GM19467 (cell line): ENCODE measurements around the gene CCDC197.

Experiments
- ATAC-seq: cut with Tn5 transposase; IDR thresholded peaks from one replicate; pipeline ENCODE4 v1.9.1; 2021; ENCODE audit warnings: mild to moderate bottlenecking, moderate library complexity; ENCODE audit not compliant: unreplicated experiment

Gene CCDC197

DNA sequence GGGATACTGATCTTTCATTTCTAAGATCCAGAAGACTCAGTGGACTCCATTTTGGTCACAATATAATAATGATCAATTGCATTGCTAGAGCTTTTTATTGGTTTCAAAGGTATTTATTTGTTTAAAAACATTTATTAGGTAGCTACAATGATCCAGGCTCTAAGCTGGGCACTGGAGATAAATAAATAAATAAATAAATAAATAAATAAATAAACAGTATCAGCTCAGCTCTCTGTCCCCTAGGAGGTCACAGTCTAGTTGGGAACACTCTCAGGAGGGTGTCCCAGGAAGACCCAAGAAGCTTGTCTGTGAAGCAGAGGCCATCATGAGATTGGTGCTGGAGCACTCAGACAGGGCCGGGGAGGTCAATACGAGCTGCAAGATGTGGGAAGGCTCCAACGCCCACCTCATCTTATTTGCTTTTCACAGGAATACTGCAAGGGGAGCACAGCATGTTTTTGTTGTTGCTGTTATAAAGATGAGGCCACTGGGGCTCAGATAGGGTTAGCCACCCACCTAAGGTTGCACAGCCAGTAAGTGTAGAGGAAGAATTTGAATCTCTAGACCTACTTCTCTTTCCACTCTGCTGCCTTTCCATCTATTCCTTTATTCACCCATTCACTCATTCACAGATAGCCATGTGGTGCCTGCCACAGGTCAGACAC is 36.2 kb upstream of the CCDC197 start:
- ATAC-seq: no peak

DNA sequence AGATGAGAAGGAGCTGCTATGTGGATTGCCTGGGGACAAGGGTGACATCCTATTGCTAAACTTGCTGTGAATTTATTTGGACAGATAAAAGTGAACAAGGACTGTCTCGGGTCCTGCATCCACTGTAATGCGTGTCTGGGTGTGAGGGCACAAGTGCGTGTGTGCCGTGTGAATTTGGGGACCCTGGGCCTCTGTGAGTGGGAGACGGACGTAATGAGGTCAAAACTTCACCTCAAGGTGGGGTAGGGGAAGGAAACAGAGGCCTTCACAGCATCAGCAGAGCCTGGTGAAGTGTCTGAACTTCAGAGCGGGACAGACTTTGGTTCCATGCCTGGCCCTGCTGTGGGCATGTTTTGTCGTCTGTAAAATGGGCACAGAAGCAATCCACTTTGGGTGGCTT is 35.5 kb upstream of the CCDC197 start:
- no peak for ATAC-seq

DNA sequence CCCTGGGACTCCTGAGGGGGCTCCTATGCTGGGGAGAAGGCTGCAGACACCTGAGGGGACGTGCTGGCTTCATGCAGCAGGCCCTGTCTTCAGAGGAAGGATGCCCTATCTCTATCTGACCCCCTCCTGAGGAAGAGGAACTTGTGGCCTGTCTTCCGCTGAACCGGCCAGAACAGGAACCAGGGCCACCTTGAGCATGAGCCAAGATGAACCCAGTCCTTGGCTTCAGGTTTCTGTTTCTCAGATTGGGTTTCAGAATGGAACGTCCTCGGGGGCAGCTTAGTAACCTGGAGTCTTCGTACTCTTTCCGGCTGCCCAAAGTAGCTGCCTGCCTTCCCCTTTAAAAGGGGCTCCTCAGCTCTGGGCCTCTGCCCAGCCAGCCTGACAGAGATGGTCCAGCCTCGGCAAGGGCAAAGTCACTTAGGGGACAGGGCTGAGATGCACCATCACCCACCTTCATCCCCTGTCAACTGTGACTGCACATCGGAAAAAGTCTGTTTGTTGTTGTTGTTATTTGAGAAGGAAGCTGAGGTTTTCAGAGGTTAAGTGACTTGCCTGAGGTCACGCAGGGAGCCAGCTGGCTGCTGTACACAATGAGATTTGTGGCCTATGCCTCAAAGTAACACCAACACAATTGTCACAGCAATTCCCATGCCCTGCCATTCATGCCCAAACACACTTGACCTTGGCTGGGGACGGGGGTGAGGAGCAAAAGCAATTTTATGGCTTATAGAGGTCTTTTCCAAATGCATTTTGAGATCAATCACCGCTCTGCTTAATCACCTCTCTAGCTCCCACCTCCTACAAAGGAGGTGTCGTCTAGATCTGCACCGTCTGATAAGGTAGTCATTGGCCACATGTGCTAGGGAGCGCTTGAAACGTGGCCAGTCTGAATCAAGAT is 34.1 kb upstream of the CCDC197 start:
- peak; percentile 52 for ATAC-seq

DNA sequence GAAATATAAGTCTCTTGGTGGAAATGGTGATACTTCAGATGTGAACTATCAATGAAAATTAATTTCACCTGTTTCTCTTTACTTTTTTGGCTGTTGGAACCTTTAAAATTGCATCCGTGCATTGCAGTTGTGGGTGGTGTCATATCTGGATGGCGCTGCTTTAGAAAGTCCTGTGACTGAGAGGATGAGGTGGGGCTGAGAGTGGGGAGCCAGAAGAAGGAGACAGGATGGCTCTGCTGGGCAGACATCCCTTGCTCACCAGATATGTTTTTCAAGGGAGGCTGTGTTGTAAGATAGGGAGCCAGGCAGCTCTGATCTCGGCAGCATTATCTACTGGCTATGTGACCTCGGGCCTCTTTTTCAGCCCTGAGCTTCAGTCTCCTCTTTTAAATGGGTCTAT is 33.4 kb upstream of the CCDC197 start:
- no peak for ATAC-seq

DNA sequence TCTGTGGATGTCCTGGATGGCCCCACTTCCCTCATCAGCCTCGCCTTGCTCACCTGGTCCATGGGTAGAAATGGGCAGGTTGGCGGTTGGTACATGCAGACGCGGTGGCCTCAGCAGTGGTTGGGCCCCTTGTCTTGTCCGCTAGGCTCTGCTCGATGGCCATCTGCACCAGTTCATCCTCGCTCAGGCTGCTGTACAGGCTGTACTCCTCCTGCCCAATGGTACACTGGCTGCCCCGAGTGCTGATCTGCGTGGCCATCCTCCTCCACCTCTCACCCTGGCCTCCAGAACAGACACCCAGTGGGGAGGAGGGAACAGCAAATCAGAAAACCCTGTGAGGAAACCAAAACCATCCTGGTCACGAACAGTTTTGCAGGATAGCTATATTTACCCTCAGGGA is 32.8 kb upstream of the CCDC197 start:
- ATAC-seq: no peak

DNA sequence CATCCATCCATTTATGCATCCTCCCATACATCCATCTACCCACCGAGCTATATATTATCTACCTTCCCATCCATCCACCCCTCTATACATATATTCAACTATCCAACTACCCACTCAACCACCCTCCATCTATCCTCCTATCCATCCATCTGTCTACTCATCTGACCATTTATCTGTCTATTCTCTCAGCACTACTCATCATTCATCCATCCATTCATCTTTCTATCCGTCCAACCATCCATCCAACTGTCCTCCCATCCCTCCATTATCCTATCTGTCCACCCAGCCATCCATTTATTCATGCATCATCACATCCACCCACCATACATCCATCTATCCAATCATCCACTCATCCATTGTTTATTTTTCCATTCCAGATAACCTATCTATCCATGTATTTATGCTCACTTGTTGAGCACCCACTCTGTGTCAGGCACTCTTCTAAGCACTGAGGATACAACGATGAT is 32.2 kb upstream of the CCDC197 start:
- no peak for ATAC-seq

DNA sequence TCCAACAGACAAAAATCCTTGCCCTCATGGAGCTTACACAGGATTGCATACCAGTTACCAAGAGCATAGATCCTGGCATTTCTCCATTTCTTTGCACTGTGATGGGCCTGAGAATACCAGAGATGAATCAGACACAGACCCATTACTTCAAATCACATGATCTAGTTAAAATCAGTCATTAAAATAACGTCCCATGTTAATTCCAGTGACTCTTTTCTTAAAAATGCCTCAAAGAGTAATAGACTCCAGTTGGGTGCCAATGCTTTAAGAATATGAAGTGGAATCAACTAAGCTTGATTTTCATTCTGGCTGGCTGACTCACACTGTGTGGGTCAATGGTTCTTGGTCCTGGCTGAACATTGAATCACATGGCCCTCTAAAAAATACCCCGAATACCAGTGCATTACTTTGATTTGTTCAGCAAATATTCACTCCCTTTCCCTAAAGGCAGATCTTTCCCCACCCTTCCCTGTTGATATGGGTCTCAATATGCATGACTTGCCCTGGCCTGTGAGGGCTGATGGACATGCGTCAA is 31.7 kb upstream of the CCDC197 start:
- no peak for ATAC-seq

DNA sequence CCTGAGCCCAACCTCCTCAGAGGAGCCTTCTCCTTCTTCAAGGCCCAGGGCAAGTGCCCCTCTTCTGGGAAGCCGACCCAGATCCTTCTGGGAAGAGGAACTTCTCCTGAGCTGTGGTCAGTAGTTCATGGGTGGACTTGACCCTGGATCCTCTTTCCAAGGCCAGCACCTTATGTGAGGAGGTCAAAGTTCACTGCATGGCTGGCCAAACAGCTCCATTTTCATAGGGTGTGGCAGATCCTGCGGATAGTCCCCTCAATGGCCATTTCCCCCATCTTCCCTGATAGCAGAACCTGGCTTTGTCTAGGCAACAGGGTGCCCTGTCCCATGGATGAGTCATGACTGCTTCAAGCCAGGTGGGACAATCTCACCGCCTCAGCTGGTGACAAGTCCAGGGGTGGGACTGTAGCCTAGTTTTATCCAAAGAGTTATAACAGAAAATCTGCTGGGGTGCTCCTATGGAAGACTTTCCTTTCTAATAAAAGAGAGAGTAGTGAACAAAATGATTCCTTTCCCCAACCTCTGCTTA is 31.1 kb upstream of the CCDC197 start:
- no peak for ATAC-seq

DNA sequence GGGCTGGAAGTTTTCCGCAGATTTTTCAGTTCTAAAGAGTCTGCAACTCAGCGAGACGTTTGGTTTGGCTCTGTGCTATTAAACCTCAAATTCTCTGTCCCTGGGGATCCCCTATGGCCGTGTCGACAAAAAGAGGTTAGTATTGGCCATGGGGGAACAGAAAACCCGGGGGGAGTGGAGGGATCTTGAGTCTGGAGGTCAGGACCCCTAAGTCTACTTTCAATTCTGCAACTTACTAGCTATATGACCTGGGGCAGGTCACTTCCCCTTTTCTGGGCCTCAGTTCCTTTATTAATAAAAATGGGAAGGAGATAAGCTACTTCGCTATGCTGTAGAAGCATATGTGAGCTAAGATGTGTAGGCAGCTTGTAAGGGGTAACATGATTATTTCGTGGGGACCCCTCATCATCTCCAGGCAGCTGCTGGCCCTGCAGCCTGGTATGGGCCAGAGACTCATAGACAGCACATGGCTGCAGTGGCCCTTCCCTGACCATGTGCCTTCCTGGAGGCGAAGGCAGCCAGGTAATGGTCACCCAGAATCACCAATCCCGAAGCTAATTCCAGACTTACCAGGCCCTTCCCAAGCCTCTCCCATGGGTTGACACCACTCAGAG is 29.4 kb upstream of the CCDC197 start:
- no peak for ATAC-seq

DNA sequence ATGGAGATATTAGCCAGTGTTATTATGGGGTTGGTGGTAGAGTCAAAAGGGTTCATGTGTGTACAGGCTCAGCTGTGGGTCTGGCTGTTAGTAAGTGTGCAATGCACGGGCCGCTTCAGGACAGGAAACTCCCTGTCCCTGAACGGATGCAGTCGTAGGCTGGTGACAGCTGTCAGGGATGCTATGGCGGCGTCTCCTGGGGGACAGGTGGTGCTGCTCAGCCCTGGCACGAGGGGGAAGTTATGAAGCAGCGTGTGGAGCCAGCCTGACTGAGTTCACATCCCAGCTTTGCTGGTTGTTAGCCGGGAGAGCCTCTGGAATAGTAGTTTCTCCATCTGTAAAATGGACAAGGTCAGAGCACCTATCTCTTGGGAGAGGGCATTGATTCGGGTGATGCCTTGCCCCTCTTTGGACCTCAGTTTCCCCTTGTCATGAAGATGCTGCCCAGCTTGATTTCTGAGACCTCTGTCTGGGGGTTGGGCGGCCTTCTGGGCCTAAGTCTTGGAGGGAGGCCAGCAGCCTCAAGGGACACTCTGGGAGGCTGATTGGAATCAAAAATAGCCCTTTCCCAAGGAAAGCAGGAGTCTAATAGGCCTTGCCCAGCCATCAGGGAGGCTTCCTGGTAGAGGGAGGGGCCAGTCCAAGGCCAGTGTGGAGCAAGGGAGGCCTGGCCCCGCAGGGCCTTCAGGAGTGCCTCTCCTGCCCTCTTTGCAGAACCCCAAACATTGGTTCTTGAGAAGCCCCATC is 27.8 kb upstream of the CCDC197 start:
- no peak for ATAC-seq

DNA sequence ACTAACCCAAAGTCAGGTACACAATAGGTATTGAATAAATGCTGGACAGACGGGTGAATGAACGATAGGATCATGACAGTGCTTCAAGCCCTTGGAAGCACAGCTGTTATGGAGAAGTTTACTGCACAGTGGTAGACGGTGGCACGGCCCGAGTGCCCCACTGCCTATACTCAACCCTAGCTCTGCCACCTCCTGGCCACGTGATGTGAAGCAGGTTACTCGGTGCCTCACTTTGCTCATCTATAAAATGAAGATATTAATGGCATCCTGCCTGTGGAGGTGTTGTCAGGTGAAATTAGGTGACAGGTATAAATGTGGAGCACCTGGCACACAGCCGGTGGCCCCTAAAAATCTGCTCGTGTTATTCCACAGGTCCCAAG is 26.5 kb upstream of the CCDC197 start:
- ATAC-seq: no peak

DNA sequence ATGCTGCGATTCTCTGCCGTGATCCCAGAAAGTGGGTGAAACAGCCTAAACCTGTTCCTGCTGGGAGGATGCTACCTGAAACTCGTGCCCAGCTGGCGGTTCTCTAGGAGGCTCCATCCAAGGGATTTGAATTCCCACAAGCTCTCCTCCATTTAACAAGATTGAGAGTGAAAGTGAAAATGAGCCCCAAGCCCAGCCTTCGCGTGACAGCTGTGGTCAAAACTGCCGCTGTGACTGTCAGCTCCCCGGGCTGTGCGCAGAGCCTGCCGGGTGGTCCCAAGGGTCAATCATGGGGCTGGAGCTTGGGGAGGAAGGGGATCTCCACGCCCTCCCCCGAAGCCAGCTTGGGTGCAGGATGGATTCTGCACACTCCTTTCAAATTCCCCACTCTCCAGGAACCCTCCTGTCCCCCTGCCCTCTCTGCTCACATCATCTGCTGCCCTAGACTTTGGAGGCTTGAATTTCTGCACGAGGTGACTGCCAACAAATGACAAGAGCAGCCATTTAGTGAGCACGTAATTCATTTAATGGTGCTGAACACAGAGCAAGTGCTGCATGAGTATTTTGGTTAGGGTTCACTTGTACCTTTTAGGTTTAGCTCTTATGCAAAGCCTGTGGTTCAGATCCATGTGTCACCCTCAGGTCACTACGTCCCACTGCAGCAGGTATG is 26.0 kb upstream of the CCDC197 start:
- peak; percentile 37 for ATAC-seq

DNA sequence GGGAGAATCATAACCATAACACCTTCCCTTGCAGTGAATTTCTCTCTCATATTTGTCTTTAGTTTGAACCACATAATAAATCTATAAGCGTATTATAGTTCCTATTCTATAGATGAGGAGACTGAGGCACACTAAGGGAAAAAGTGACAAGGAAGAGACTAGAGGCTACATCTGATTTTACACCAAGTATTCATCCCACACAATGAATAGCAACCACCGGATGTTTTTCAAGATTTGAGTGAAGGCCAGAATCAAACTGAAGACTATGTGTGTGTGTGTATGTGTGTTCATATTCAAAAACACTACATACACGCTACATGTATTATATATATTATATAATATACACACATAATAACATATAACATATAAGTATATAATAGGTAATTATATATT is 25.5 kb upstream of the CCDC197 start:
- ATAC-seq: no peak

DNA sequence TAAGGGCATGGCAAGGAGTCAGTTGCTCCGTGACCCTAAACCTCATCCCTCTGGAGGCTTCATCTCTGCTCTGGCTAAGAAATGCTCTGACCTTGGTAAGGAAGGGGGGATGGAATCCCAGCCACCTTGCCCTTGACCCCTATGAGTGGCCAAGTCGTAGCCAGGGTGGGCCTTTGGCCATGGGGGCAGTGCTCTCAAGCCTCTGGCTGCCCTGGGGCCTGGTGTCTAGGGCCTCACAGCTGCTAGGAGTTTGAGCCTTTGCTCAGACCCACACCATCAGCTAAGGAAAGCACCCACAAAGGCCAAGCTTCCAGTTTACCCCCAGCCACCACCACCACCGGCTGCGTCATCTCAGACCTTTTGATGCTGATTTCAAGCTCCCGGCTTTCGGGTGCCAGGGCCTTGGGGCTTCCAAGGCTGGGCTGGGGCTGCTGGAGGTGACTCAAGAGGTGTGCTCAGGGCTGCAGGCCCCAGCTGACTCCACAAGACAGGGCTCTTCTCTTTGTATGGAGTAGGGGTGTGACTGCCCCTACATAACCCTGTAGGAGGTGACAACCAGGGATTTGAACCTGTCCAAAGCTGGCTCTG is 24.4 kb upstream of the CCDC197 start:
- ATAC-seq: no peak

DNA sequence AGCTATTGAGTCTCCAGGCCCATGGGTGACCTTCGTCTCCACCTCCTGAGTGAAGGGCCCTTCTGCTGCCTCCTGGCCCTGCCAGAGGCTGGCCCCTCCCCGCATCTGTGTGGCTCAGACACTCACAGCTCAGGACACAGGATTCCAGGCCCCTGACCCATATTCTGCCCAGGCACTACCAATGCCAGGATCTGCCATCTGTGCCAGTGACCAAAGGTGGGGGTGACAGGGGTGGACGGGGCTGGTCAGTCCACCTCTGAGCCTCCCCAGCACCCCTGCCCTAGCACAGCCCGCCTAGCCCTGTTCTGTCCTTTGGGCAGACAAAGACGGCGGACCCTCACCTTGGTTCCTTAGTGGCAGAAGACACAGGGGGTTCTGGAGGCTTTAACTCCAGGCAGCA is 23.5 kb upstream of the CCDC197 start:
- ATAC-seq: no peak

DNA sequence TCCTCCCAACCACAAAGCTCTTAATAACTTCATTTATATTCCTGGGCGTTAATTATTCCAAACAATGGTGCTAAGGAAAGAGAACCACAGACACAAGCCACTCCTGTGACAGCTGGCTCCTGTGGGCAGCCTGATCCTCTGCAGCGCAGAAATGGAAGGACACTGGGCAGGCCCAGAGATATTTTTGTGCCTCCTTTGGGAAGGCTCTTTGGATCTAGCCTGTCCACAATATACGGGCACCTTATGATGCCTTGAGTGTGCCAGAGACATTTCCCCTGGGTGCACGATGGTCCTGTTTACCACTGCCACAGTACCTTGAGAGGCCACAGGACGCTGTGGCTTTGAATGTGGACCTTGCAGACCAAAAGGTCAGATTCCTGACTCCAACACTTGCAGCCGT is 22.8 kb upstream of the CCDC197 start:
- ATAC-seq: no peak

DNA sequence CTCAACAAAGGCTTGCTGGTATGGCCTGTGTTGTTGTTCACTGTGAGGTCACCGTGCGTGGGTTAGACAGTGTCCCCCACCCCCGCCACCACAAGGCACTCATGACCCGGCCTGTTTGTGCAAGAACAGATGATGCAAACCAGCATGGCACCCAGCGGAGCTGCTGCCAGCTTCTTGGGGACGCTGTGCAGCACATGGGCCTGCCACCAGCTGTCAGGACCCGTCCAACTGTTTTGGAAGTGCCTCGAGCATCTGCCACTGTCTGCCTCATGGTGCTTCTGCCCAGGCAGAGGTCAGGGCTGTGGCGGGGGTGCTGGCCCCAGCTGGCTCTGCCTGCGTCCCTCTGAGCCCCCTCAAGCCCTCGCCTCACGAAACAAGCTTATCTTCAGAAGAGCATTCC is 22.3 kb upstream of the CCDC197 start:
- no peak for ATAC-seq

DNA sequence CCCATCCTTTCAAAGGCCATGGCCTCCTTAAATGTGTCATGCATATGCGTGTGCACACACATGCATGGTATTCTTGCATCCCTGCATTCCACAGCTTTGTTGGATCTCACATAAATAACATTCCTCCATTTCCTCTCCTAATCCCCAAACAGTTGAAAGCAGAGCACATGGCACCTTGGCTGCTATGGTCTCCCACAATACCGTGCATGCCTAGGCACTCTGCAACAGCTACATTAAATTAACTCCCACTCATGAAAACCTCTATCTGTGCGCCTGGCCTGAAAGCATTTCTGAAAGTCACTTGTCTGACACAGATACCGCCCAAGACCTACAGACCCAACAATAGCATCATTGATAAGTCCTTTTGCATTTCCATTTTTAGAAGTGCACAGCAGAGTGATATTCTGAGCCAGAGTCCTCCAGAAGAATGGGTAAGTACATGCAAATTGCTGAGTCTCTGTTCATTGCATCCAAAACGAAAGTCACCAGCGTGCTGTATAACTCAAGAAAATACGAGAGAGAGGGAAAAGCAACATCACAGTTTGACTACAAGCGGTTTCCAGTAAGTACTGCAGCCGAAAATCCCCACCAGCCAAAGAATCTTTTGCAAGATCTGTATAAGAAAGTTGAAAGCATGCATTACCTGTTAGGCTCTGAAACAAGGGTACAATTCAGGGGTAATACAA is 21.2 kb upstream of the CCDC197 start:
- ATAC-seq: peak; percentile 56

DNA sequence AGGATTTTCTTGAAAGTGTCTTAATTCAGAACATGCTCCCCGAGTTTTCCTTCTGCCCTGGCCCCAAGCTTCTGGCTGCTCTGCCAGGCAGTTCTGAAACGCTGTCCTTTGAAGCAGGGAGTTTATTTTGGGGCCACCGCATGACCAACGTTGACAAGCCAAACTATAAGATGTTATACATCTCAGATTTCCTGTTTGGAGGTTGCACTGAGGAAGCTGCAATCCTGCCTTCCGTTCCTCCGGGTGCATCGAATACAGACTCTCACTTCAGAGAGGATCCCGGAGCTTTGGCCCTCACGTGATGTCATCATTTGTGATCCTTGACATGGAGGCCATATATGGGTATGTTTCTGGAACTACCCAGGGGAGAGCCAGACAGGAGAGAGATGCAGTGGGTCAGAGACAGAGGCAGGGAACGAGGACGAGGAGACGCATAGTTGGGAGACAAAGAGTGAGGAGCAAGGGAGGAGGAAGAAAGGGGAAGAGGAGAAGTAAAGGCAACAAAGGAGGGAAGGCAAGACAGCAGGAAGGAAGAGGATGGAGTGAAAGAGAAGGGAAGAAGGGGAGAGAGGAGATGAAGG is 20.5 kb upstream of the CCDC197 start, which contains the start of gene ASB2:
Gene ASB2, minus strand, starts transcription at position 94 of the 581 bp plus-strand sequence. CDS start 12,031 bp downstream, outside the sequence.
- ATAC-seq: peak; percentile 8
